HG03097 (cell line): ENCODE data around the gene PTDSS2.

Experiments used
- ATAC-seq: cut with Tn5 transposase; IDR thresholded peaks from one replicate; pipeline ENCODE4 v1.9.1; 2021; ENCODE audit not compliant: unreplicated experiment, low FRiP score

PTDSS2 gene

GRCh38 chr11:488062-488461 is 38.0 kb downstream of the PTDSS2 start:
- no peak for ATAC-seq

- ATAC-seq: no peak
Measured at GRCh38 chr11:488579-488978, 38.5 kb downstream of the PTDSS2 start.

- ATAC-seq: no peak
Measured at GRCh38 chr11:488992-489391, 38.9 kb downstream of the PTDSS2 start.

DNA sequence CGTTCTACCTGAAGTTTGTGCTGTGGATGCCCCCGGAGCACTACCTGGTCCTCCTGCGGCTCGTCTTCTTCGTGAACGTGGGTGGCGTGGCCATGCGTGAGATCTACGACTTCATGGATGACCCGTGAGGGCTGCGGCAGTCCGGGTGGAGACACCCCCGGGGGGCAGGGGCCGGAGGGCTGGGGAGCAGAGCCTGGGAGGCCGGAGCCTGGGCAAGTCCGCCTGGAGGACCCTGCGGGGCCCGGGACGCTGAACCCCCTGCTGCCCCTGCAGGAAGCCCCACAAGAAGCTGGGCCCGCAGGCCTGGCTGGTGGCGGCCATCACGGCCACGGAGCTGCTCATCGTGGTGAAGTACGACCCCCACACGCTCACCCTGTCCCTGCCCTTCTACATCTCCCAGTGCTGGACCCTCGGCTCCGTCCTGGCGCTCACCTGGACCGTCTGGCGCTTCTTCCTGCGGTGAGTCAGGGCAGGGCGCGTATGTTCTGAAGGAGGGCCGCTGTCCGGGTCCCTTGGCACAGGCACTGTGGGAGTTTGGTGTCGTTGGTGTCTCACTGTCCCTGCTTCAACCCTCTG is 39.6 kb downstream of the PTDSS2 start:
- no peak for ATAC-seq

DNA sequence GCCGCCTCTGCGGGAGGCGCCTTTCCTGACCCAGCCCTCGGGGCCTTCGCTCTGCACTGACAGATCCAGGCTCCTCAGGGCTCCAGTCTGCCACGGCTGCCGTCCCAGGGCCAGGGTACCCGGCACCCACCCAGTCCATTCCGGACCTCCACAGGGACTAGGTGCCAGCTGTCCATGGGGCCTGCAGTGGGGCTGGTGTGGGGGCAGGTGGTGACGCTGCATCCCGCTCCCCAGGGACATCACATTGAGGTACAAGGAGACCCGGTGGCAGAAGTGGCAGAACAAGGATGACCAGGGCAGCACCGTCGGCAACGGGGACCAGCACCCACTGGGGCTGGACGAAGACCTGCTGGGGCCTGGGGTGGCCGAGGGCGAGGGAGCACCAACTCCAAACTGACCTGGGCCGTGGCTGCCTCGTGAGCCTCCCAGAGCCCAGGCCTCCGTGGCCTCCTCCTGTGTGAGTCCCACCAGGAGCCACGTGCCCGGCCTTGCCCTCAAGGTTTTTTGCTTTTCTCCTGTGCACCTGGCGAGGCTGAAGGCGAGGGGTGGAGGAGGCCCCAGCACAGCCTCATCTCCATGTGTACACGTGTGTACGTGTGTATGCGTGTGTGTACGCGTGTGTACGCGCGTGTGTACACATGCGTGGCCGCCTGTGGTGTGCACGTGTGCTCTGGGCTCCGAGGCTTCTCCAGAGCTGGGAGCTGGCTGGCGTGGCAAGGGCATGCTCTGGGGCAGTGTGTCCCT is 40.3 kb downstream of the PTDSS2 start:
- ATAC-seq: no peak

DNA sequence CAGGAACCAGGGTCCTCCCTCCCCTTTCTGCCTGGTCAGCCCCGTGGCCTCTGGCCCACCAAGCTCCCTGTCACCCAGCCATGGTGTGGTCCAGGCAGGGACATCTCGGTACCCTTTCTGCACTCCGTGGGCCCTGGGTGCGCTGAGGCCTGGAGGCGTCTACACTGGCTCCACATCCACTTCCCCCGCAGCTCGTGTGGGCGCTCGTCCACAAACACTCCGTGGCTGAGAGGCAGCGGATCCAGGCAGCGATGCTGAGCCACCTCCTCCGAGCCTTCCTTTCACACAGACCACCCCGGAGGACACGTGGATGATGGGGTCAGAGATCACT is 40.8 kb downstream of the PTDSS2 start:
- ATAC-seq: no peak

- ATAC-seq: no peak
Measured at GRCh38 chr11:491358-491757, 41.3 kb downstream of the PTDSS2 start.

DNA sequence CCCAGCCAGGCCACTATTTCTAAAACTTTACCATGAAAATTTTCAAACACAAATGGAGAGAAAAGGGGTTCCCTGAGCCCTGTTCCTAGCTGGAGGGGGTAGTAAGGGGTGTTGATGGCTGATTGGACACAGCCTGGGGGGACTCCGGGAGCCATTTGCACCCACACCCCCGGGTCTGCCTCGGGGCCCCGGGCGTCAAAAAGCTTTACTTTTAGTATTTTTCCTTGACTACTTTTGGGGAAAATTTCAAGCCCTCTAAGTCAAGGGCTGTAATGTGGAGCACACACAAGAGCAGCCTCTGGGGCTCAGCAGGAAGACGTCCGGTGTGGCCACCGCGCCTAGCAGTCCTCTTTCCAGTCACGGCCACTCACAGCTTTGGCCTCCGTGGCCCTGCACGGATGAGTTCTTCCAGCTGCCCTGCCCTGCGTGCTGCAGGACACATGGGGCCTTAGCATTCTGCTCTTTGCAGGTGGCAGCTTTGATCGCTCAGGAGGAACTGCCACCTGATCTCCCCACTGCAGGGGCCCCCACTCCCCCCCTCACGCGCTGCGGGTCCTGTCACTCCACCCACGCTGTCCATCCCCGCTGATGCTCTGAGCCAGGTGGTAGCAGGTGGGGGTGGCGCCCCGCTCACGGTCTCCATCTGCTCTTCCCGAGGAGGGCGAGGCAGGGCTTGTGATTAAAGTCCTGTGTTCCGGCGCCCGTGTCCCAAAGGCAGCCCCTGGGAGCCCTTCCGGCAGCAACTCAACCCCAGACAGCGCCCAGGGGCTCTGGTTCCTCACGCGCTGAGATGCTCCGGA is 42.5 kb downstream of the PTDSS2 start:
- ATAC-seq: no peak

- ATAC-seq: no peak
Measured at GRCh38 chr11:494761-495536, 44.9 kb downstream of the PTDSS2 start.

DNA sequence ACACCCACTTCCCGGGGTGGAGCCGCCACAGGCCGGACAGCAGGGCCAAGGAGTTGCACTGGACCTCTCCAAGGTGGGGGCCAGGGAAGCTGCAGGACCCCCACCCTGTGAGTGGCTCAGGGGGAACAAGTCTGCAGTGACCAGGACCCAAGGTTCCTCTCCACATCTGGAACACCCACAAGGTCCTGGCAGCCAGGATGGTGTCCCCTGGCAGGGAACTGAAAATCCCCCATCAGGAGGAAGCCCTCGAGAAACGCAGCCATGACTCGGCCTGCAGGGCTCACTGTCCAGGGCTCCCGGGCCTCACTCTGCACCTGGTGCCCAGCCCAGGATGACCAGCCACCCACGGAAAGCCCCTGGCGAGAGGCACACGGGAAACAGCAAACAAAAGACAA is 45.5 kb downstream of the PTDSS2 start:
- ATAC-seq: no peak

GRCh38 chr11:496834-497564 is 46.9 kb downstream of the PTDSS2 start:
- ATAC-seq: no peak

DNA sequence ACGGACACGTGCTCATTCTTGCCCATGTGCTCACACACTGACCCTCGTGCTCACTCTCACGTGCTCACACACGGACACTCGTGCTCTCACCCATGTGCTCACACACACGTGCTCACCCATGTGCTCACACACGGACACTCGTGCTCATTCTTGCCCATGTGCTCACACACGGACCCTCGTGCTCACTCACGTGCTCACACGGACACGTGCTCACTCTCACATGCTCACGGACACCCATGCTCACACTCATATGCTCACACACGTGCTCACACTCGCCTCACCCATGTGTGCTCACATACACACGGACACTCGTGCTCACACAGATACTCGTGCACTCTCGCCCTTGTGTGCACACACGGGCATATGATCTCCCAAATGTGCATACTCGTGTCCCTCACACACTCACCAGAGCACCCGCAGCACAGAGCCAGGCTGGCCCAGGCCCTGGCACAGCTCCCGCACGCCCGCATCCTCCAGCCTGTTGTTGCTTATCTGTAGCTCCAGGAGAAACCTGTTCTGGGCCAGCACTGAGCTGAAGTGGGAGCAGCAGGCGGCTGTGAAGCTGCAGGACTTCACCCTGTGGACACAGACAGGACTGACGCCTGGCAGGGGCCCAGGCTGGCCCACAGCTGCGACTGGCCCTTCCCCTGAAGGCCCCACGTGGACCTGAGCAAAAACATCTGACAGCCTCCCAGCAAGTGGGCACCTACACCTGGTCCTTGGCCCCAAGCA is 47.7 kb downstream of the PTDSS2 start:
- no peak for ATAC-seq

DNA sequence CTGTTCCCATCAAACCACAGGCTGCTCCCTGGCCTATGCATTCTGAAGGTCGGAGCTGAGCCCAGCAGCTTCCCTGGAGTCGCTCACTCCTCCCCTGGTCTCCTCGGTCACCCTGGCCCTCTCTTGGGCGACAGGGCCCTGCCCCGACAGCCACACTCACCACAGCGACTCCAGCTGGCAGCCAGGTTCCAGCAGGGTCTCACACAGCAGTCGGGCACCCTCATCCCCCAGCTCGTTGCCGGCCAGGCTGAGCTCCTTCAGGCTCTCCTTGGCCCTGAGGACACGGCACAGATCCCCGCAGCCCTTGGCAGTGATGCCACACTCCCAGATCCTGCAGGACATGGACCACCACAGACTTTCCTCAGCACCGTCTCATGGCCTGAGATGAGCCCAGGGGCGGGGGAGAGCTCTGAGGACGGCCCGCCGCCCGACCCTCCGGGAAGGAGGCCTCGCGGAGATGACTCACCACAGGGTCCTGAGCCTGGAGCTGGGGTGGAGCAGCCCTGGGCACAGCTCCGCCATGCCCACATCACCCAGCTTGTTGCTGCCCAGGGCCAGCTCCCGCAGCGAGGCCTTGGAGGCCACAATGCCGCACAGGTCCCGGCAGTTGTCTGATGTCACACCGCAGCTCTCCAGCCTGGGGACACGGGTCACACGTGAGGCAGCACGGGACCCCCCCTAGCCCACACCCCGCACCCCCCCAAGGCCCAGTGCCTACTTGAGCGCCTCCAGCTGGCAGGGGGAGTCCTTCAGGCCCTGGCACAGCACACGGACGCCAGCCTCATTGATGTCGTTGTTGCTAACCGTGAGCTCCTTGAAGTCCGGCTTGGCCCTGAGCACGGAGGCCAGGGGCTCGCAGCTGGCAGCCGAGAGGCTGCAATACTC is 48.5 kb downstream of the PTDSS2 start:
- no peak for ATAC-seq

- ATAC-seq: no peak
Measured at GRCh38 chr11:499201-500076, 49.4 kb downstream of the PTDSS2 start.

DNA sequence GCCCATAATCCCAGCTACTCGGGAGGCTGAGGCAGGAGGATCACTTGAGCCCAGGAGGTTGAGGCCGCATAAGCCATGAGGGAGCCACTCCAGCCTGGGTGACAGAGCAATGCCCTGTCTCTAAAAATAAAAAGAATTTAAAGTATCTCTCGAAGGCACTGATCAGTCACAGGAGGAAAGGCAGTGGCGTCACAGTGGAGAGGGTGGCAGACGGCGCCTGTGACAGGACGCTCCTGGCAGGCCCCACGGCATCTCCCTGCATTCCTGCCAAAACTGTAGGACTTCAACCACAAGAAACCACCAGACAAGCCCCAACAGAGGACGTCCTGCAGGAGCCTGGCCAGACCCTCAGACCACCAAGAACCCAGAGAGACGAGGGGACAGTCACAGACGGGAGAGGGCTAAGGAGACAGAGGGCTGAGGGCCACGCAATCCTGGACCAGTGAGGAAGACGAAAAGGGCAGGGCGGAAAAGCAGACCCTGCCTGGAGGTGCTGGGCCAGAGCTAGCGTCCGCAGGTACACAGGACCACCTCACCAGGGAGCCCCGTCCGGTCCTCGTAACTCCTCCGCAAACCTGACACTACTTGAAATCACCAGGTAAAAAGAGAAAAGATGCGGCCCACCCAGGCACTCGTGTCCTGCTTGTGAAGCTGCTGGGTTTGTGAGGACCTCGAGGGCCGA is 51.1 kb downstream of the PTDSS2 start:
- no peak for ATAC-seq

DNA sequence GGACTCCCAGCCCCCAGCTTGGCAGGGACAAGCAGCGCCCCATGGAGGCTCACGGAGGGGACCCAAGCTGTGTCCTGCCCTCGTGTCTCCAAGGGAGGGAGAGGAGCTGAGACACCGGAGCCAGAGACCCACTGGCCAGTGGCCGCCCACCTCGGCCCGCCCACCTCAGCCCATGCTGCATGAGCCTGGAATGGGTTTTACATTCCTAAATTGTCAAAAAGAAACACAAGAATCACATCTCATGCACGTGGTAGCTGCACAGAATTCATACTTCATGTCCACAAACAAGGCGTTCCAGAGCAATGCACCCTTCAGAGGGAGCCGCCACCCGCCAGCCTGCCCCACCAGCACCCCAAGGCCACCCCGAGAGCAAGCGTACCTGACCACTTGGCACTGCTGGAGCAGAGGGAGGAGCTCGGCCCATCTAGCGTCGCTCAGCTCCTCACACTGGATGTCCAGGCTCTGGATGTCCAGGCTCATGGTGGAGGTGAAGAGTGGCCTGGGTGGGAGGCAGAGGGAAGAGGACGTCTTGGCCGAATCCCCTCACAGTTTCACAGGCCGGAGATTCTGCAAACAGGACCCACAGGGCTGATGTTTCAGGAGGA is 51.7 kb downstream of the PTDSS2 start:
- no peak for ATAC-seq
